ENCODE results near the gene ADGRG3.

ADGRG3 gene

GRCh38 chr16:57640185-57640584 is 27.9 kb upstream of the ADGRG3 start:
- Histone ChIP-seq H3K27ac (ENCODE audit: insufficient read depth, low read depth, low read length, poor library complexity, severe bottlenecking) (no peak overlapping the region), H3K4me1 (ENCODE audit: control insufficient read depth, insufficient read depth, low read length) (peaks cover 42% of the 10 kb centered on the region), H3K36me3 (ENCODE audit: control insufficient read depth, insufficient read depth, low read length) (no peaks in the 10 kb centered on the region), H3K27me3 (ENCODE audit: control insufficient read depth, insufficient read depth, low read length, poor library complexity, severe bottlenecking) (no peaks in the 10 kb centered on the region), H3K4me3 (ENCODE audit: insufficient read depth, low read depth, low read length) (no peak overlapping the region), H3K9me3 (ENCODE audit: control insufficient read depth, low read length) (no peaks in the 10 kb centered on the region)
- 92 to 95% methylated on average over 9 of the region's 9 CpGs for WGBS, 2 experiments

- Histone ChIP-seq H3K9me3 (ENCODE audit: control insufficient read depth, low read length) (no peaks in the 10 kb centered on the region), H3K36me3 (ENCODE audit: control insufficient read depth, insufficient read depth, low read length) (no peaks in the 10 kb centered on the region), H3K27me3 (ENCODE audit: control insufficient read depth, insufficient read depth, low read length, poor library complexity, severe bottlenecking) (no peaks in the 10 kb centered on the region), H3K27ac (ENCODE audit: insufficient read depth, low read depth, low read length, poor library complexity, severe bottlenecking) (no peak overlapping the region), H3K4me1 (ENCODE audit: control insufficient read depth, insufficient read depth, low read length) (peaks cover 41% of the 10 kb centered on the region), H3K4me3 (ENCODE audit: insufficient read depth, low read depth, low read length) (no peak overlapping the region)
- 81 to 85% methylated on average over 8 of the region's 8 CpGs for WGBS, 2 experiments
These were observed 27.5 kb upstream of the ADGRG3 start for GRCh38 chr16:57640612-57641011.

GRCh38 chr16:57642160-57643135 is 25.7 kb upstream of the ADGRG3 start:
- 76 to 79% methylated on average over 11 of the region's 11 CpGs for WGBS, 2 experiments
- no peaks in the 10 kb centered on the region for H3K27me3 ChIP-seq (ENCODE audit: control insufficient read depth, insufficient read depth, low read length, poor library complexity, severe bottlenecking)
- no peaks in the 10 kb centered on the region for H3K9me3 ChIP-seq (ENCODE audit: control insufficient read depth, low read length)
- H3K36me3 ChIP-seq (ENCODE audit: control insufficient read depth, insufficient read depth, low read length), result no peaks in the 10 kb centered on the region
- H3K4me1 ChIP-seq (ENCODE audit: control insufficient read depth, insufficient read depth, low read length), result peaks cover 28% of the 10 kb centered on the region
- H3K4me3 ChIP-seq (ENCODE audit: insufficient read depth, low read depth, low read length), result no peak overlapping the region
- H3K27ac ChIP-seq (ENCODE audit: insufficient read depth, low read depth, low read length, poor library complexity, severe bottlenecking), result no peak overlapping the region

GRCh38 chr16:57643147-57643874 is 24.8 kb upstream of the ADGRG3 start:
- Histone ChIP-seq H3K4me1 (ENCODE audit: control insufficient read depth, insufficient read depth, low read length) (peaks cover 20% of the 10 kb centered on the region), H3K9me3 (ENCODE audit: control insufficient read depth, low read length) (no peaks in the 10 kb centered on the region), H3K36me3 (ENCODE audit: control insufficient read depth, insufficient read depth, low read length) (no peaks in the 10 kb centered on the region), H3K4me3 (ENCODE audit: insufficient read depth, low read depth, low read length) (no peak overlapping the region), H3K27me3 (ENCODE audit: control insufficient read depth, insufficient read depth, low read length, poor library complexity, severe bottlenecking) (no peaks in the 10 kb centered on the region), H3K27ac (ENCODE audit: insufficient read depth, low read depth, low read length, poor library complexity, severe bottlenecking) (no peak overlapping the region)
- 70 to 73% methylated on average over 7 of the region's 7 CpGs for WGBS, 2 experiments

GRCh38 chr16:57643910-57644309 is 24.2 kb upstream of the ADGRG3 start:
- H3K4me3 ChIP-seq (ENCODE audit: insufficient read depth, low read depth, low read length), result no peak overlapping the region
- H3K27me3 ChIP-seq (ENCODE audit: control insufficient read depth, insufficient read depth, low read length, poor library complexity, severe bottlenecking), result no peaks in the 10 kb centered on the region
- no peaks in the 10 kb centered on the region for H3K36me3 ChIP-seq (ENCODE audit: control insufficient read depth, insufficient read depth, low read length)
- 88% methylated on average over 8 to 9 of the region's 9 CpGs for WGBS, 2 experiments
- H3K27ac ChIP-seq (ENCODE audit: insufficient read depth, low read depth, low read length, poor library complexity, severe bottlenecking), result no peak overlapping the region
- peaks cover 15% of the 10 kb centered on the region for H3K4me1 ChIP-seq (ENCODE audit: control insufficient read depth, insufficient read depth, low read length)
- H3K9me3 ChIP-seq (ENCODE audit: control insufficient read depth, low read length), result no peaks in the 10 kb centered on the region

- Histone ChIP-seq H3K4me3 (ENCODE audit: insufficient read depth, low read depth, low read length) (no peak overlapping the region), H3K36me3 (ENCODE audit: control insufficient read depth, insufficient read depth, low read length) (no peaks in the 10 kb centered on the region), H3K4me1 (ENCODE audit: control insufficient read depth, insufficient read depth, low read length) (peaks cover 14% of the 10 kb centered on the region), H3K27ac (ENCODE audit: insufficient read depth, low read depth, low read length, poor library complexity, severe bottlenecking) (no peak overlapping the region), H3K9me3 (ENCODE audit: control insufficient read depth, low read length) (no peaks in the 10 kb centered on the region), H3K27me3 (ENCODE audit: control insufficient read depth, insufficient read depth, low read length, poor library complexity, severe bottlenecking) (no peaks in the 10 kb centered on the region)
- 90 to 92% methylated on average over 11 of the region's 11 CpGs for WGBS, 2 experiments
These were observed 23.6 kb upstream of the ADGRG3 start for GRCh38 chr16:57644383-57645014.

- no peaks in the 10 kb centered on the region for H3K36me3 ChIP-seq (ENCODE audit: control insufficient read depth, insufficient read depth, low read length)
- no peaks in the 10 kb centered on the region for H3K27me3 ChIP-seq (ENCODE audit: control insufficient read depth, insufficient read depth, low read length, poor library complexity, severe bottlenecking)
- WGBS, 2 experiments, result 84 to 85% methylated on average over 10 of the region's 10 CpGs
- no peaks in the 10 kb centered on the region for H3K9me3 ChIP-seq (ENCODE audit: control insufficient read depth, low read length)
- peaks cover 10% of the 10 kb centered on the region for H3K4me1 ChIP-seq (ENCODE audit: control insufficient read depth, insufficient read depth, low read length)
- no peak overlapping the region for H3K4me3 ChIP-seq (ENCODE audit: insufficient read depth, low read depth, low read length)
- H3K27ac ChIP-seq (ENCODE audit: insufficient read depth, low read depth, low read length, poor library complexity, severe bottlenecking), result no peak overlapping the region
These were observed 22.9 kb upstream of the ADGRG3 start for GRCh38 chr16:57645169-57645568.

GRCh38 chr16:57645691-57646387 is 22.3 kb upstream of the ADGRG3 start:
- Histone ChIP-seq H3K36me3 (ENCODE audit: control insufficient read depth, insufficient read depth, low read length) (no peaks in the 10 kb centered on the region), H3K4me1 (ENCODE audit: control insufficient read depth, insufficient read depth, low read length) (peaks cover 3% of the 10 kb centered on the region), H3K27me3 (ENCODE audit: control insufficient read depth, insufficient read depth, low read length, poor library complexity, severe bottlenecking) (no peaks in the 10 kb centered on the region), H3K27ac (ENCODE audit: insufficient read depth, low read depth, low read length, poor library complexity, severe bottlenecking) (no peak overlapping the region), H3K9me3 (ENCODE audit: control insufficient read depth, low read length) (no peaks in the 10 kb centered on the region), H3K4me3 (ENCODE audit: insufficient read depth, low read depth, low read length) (no peak overlapping the region)
- WGBS, 2 experiments, result 77 to 81% methylated on average over 24 of the region's 24 CpGs

- H3K9me3 ChIP-seq (ENCODE audit: control insufficient read depth, low read length), result no peaks in the 10 kb centered on the region
- no peaks in the 10 kb centered on the region for H3K4me1 ChIP-seq (ENCODE audit: control insufficient read depth, insufficient read depth, low read length)
- H3K36me3 ChIP-seq (ENCODE audit: control insufficient read depth, insufficient read depth, low read length), result no peaks in the 10 kb centered on the region
- H3K27ac ChIP-seq (ENCODE audit: insufficient read depth, low read depth, low read length, poor library complexity, severe bottlenecking), result no peak overlapping the region
- 91 to 94% methylated on average over 14 of the region's 14 CpGs for WGBS, 2 experiments
- H3K4me3 ChIP-seq (ENCODE audit: insufficient read depth, low read depth, low read length), result no peak overlapping the region
- no peaks in the 10 kb centered on the region for H3K27me3 ChIP-seq (ENCODE audit: control insufficient read depth, insufficient read depth, low read length, poor library complexity, severe bottlenecking)
These were observed 21.6 kb upstream of the ADGRG3 start for GRCh38 chr16:57646388-57647039.

Measured in ectodermal cell (in vitro differentiated cells).